ENCODE measurements around the gene B3GAT1. TPM values are rescaled to one million over a fixed set of nuclear protein-coding genes. Genes with fewer than 3 reads are reported as not detected.

B3GAT1 gene
- total RNA-seq, 3 donors from 2014 or later (not counting 1 experiment from before 2014, with no cell fraction given), result 41.3 to 78.4 (median 65.1) TPM

GRCh38 chr11:134355136-134355535 lies 56.9 kb downstream of the B3GAT1 start:
- no peaks in the 10 kb centered on the region for H3K27me3 ChIP-seq (ENCODE audit: control insufficient read depth, insufficient read depth, low read length)
- peaks cover 5 to 26% of the 10 kb centered on the region in 2 donors for H3K27me3 Mint-ChIP-seq (ENCODE audit: low read depth in 2 of 2)
- no peak overlapping the region for H3K27ac ChIP-seq (ENCODE audit: low read length)
- DNase-seq, result no peak
- no peak overlapping the region for H3K4me3 Mint-ChIP-seq
- H3K36me3 Mint-ChIP-seq, result peaks cover 17% of the 10 kb centered on the region
- H3K9me3 Mint-ChIP-seq, result no peaks in the 10 kb centered on the region
- H3K9me3 ChIP-seq (ENCODE audit: control insufficient read depth, insufficient read depth, low read length), result no peaks in the 10 kb centered on the region
- TF ChIP-seq, protein P1, sequence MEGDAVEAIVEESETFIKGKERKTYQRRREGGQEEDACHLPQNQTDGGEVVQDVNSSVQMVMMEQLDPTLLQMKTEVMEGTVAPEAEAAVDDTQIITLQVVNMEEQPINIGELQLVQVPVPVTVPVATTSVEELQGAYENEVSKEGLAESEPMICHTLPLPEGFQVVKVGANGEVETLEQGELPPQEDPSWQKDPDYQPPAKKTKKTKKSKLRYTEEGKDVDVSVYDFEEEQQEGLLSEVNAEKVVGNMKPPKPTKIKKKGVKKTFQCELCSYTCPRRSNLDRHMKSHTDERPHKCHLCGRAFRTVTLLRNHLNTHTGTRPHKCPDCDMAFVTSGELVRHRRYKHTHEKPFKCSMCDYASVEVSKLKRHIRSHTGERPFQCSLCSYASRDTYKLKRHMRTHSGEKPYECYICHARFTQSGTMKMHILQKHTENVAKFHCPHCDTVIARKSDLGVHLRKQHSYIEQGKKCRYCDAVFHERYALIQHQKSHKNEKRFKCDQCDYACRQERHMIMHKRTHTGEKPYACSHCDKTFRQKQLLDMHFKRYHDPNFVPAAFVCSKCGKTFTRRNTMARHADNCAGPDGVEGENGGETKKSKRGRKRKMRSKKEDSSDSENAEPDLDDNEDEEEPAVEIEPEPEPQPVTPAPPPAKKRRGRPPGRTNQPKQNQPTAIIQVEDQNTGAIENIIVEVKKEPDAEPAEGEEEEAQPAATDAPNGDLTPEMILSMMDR (IDR thresholded peaks at IDR 0.05), result no peak
- peaks cover 12% of the 10 kb centered on the region for H3K4me1 ChIP-seq (ENCODE audit: control insufficient read depth, insufficient read depth, low read length)
- no peak for ATAC-seq
- intact Hi-C loops (cut with micrococcal nuclease), result no loop called here
- 33% methylated on average over 1 of the region's 2 CpGs for WGBS (ENCODE audit: insufficient coverage)
- no peak overlapping the region for H3K27ac Mint-ChIP-seq
- peaks cover 17 to 18% of the 10 kb centered on the region in 2 donors for H3K4me1 Mint-ChIP-seq
- no peaks in the 10 kb centered on the region for H3K36me3 ChIP-seq (ENCODE audit: control insufficient read depth, insufficient read depth, low read length)
- no peak overlapping the region for H3K4me3 ChIP-seq (ENCODE audit: low read length)

DNA sequence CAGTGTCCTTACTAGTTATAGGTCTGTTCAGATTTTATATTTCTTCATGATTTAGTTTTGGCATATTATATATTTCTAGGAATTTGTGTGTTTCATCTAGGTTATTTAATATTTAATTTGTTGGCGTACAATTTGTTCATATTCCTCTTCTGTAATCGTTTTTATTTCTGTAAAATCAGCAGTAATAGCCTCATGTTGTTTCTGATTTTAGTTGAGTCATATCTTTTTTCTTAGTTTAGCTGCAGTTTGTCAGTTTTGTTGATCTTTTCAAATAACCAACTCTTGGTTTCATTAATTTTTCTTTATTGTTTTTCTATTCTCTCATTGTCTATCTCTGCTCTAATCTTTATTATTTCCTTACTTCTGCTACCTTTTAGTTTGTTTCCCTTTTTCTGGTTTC lies 59.9 kb downstream of the B3GAT1 start:
- peaks cover 17% of the 10 kb centered on the region for H3K36me3 Mint-ChIP-seq
- Histone ChIP-seq H3K27me3 (ENCODE audit: control insufficient read depth, insufficient read depth, low read length) (no peaks in the 10 kb centered on the region), H3K36me3 (ENCODE audit: control insufficient read depth, insufficient read depth, low read length) (no peaks in the 10 kb centered on the region), H3K4me3 (ENCODE audit: low read length) (no peak overlapping the region), H3K4me1 (ENCODE audit: control insufficient read depth, insufficient read depth, low read length) (peaks cover 24% of the 10 kb centered on the region), H3K27ac (ENCODE audit: low read length) (no peak overlapping the region), H3K9me3 (ENCODE audit: control insufficient read depth, insufficient read depth, low read length) (no peaks in the 10 kb centered on the region)
- TF ChIP-seq, protein P1 (IDR thresholded peaks at IDR 0.05), result no peak
- ATAC-seq, result no peak
- DNase-seq, result no peak
- no CpG with 5 or more reads among the region's 2 CpGs for WGBS (ENCODE audit: insufficient coverage)
- H3K9me3 Mint-ChIP-seq, result no peaks in the 10 kb centered on the region
- H3K4me1 Mint-ChIP-seq, result peaks cover 27 to 30% of the 10 kb centered on the region in 2 donors
- peaks cover 0 to 15% of the 10 kb centered on the region in 2 donors for H3K27me3 Mint-ChIP-seq (ENCODE audit: low read depth in 2 of 2)
- intact Hi-C loops (cut with micrococcal nuclease), result no loop called here
- H3K4me3 Mint-ChIP-seq, result no peak overlapping the region
- H3K27ac Mint-ChIP-seq, result no peak overlapping the region

DNA sequence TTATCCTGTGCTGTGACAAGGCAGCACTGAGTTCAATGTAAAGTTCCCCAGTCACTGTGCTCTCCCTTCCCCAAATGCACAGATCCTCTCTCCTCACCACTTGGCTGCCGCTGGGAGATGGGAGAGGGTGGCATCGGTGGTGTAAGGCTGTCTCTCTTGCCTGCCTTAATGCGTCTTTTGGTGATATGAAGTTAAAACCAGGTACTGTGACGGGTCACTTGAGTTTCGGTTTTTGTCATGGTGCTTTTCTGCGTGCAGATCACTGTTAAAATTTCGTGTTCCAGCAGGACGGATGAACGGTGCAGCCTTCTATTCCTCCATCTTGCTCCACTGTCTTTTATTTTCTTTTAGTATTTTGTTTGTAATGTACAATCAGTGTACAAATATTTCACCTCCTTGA lies 61.7 kb downstream of the B3GAT1 start:
- Mint-ChIP-seq H3K36me3 (peaks cover 17% of the 10 kb centered on the region), H3K9me3 (no peaks in the 10 kb centered on the region), H3K4me3 (peak overlapping the region; percentile 5), H3K4me1 (peaks cover 31 to 40% of the 10 kb centered on the region in 2 donors), H3K27ac (peak overlapping the region; percentile 82 to 83), H3K27me3 (ENCODE audit: low read depth in 2 of 2) (peaks cover 0 to 3% of the 10 kb centered on the region in 2 donors)
- no peaks in the 10 kb centered on the region for H3K9me3 ChIP-seq (ENCODE audit: control insufficient read depth, insufficient read depth, low read length)
- H3K4me3 ChIP-seq (ENCODE audit: low read length), result no peak overlapping the region
- peak overlapping the region; percentile 74 for H3K27ac ChIP-seq (ENCODE audit: low read length)
- intact Hi-C loops (cut with micrococcal nuclease), result no loop called here
- DNase-seq, result no peak
- ATAC-seq, result no peak
- peaks cover 31% of the 10 kb centered on the region for H3K4me1 ChIP-seq (ENCODE audit: control insufficient read depth, insufficient read depth, low read length)
- WGBS (ENCODE audit: insufficient coverage), result 92% methylated on average over 8 of the region's 9 CpGs
- no peaks in the 10 kb centered on the region for H3K27me3 ChIP-seq (ENCODE audit: control insufficient read depth, insufficient read depth, low read length)
- no peaks in the 10 kb centered on the region for H3K36me3 ChIP-seq (ENCODE audit: control insufficient read depth, insufficient read depth, low read length)
- TF ChIP-seq, protein P1 (IDR thresholded peaks at IDR 0.05), result no peak

DNA sequence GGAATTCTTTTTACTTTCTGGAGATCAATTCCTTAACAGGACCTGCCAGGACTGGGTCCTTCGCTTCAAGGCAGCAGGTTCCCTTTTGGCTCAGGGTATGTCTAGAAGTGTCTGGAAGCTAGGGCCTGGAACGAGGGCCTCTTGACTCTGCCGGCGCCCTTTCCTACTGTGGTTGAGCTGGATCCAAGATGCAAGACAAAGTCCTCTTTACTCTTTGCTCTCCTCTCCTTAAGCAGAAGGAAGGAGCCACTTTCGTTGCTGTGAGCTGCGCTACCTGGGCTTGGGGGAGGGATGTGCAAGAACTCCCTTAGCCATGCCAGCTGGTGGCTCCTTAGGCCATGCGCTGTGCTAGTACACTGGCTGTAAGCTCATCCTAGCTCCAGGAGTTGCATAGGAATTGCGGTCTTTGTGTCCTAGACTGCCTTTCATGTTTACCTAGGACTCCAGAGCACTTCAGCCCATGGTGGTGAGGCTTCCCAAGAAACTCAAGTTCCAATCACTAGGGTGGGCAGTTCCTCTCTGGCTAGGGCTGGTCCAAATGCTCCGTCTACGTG lies 62.2 kb downstream of the B3GAT1 start:
- Mint-ChIP-seq H3K4me3 (peak overlapping the region; percentile 67), H3K27ac (peak overlapping the region; percentile 82 to 83), H3K9me3 (no peaks in the 10 kb centered on the region), H3K36me3 (peaks cover 16% of the 10 kb centered on the region), H3K27me3 (ENCODE audit: low read depth in 2 of 2) (no peaks in the 10 kb centered on the region), H3K4me1 (peaks cover 31 to 40% of the 10 kb centered on the region in 2 donors)
- TF ChIP-seq, protein P1 (IDR thresholded peaks at IDR 0.05), result no peak
- Histone ChIP-seq H3K36me3 (ENCODE audit: control insufficient read depth, insufficient read depth, low read length) (no peaks in the 10 kb centered on the region), H3K4me1 (ENCODE audit: control insufficient read depth, insufficient read depth, low read length) (peaks cover 31% of the 10 kb centered on the region), H3K27ac (ENCODE audit: low read length) (peak overlapping the region; percentile 74), H3K27me3 (ENCODE audit: control insufficient read depth, insufficient read depth, low read length) (no peaks in the 10 kb centered on the region), H3K9me3 (ENCODE audit: control insufficient read depth, insufficient read depth, low read length) (no peaks in the 10 kb centered on the region), H3K4me3 (ENCODE audit: low read length) (no peak overlapping the region)
- intact Hi-C loops (cut with micrococcal nuclease), result no loop called here
- DNase-seq (no peak), ATAC-seq (peak; percentile 35 to 39 (median 39))
- WGBS (ENCODE audit: insufficient coverage), result 87% methylated on average over 10 of the region's 10 CpGs

Data from natural killer cell (primary cell).